ENCODE data around the gene MEOX1.
"Not testable (repeated sequence)": the region's sequence is repeated elsewhere in the genome, so short reads cannot be mapped to it uniquely, and the experiment has no call there.

Gene MEOX1

GRCh38 chr17:43661699-43662412 is at the start of gene MEOX1:
Gene MEOX1, minus strand, starts transcription at chr17:43661922. Its CDS starts 388 bp downstream, at chr17:43661534.
- no peak for DNase-seq

DNA sequence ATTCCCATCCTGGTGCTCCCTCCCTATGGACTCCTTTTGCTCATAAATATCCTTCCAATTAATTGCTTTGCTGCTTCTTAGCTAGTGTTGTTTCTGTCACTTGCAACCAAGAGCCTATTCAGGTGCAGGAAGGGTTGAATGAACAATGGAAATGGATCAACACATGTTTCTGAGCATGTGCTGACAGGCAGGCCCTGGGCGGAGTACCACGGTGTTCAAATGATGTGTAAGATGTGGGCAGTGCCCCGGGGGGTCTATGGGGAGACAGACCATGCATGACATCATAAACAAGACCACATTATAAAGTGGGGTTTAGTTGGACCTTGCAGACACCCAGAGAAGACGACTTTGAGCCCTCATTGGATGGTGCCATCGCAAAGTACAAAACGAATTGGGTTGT is 48.4 kb upstream of the MEOX1 start:
- no peak for DNase-seq

DNA sequence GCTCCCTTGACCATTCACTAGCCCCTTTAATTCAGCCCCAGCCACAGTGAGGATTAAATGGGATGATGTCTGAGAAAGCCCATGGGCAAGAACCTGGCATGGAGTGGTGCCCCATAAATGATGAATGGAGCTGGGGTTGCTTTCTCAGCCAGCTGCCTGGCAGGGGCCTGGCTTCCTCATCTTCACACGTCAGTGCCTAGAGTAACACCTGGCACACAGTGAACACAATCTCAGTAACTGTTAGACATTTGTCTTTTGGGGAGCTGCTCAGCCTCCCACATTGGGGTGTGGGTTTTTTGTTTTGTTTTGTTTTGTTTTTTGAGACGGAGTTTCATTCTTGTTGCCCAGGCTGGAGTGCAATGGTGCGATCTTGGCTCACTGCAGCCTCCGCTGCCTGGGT is 47.5 kb upstream of the MEOX1 start:
- no peak for DNase-seq

DNA sequence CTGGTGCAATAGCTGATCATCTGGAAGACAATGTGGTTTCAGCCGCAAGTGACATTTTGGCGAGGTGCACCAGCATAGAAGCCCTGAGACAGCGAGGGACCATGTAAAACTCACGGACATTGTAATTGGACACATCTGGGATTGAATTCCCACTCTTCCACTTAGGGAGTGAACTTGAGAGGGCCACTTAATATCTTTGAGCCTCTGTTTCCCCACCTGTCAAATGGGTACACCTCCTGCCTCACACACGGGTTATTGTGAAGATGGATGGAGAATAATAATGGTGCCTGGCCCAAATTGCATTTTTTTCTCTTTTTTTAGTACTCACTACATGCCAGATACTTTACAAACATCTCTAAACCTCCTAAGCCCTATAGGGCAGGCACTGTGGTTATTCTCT is 45.5 kb upstream of the MEOX1 start:
- DNase-seq: no peak

GRCh38 chr17:43706235-43706634 is 44.5 kb upstream of the MEOX1 start:
- DNase-seq: no peak

DNA sequence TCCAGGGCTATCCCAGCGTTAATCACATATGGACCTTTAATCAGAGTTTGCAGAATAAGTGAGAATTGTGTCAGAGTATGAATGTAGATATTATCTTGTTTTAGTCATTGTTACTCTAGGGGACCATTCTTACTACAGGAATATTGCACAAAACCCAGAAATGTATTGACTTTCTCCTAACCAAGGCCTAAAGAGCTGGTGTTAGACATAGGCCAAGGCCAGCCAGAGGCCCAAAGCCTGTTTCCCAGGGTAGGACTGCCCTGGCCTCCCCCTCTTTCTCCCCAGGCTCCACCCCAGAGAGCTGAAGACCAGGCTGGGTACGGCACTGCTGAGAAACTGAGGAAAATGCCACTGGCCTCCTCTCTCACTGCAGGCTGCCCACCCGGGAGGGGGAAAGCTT is 41.9 kb upstream of the MEOX1 start:
- no peak for DNase-seq

DNA sequence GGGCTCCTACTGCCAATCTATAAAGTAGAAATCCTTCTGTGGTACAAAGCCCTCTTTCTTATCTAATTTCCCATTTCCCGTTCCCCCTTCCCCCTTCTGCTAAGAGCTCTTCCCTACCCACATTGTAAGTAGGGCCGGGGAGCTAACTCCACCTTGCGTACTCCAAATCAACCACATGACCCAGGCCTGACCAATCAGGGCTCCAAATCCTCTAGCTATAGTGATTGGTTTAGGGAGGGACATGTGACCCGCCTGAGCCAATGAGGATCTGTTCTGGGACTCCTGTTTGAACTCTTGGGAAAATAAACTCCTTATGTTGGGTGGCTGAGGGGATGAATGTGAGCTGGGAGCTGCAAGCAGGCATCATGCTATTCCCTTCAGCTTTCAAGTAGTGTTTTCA is 40.9 kb upstream of the MEOX1 start:
- DNase-seq: peak; percentile 77

GRCh38 chr17:43701318-43701743 is 39.6 kb upstream of the MEOX1 start:
- DNase-seq: no peak

DNA sequence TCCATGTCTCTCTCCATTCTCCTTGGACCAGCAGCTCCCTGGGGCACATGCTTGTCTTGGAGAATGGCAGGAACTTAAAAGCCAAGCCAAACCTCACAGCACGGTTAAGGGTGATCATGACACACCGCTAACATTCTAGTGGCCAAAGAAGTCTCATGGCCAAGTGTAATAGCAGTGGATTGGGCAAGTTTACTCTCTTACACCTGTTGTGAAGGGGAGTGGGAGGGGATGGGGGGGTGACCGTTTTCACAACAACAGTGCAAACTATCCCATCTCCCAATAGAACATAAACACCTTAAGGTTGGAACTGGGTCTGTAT is 37.7 kb upstream of the MEOX1 start:
- DNase-seq: no peak

DNA sequence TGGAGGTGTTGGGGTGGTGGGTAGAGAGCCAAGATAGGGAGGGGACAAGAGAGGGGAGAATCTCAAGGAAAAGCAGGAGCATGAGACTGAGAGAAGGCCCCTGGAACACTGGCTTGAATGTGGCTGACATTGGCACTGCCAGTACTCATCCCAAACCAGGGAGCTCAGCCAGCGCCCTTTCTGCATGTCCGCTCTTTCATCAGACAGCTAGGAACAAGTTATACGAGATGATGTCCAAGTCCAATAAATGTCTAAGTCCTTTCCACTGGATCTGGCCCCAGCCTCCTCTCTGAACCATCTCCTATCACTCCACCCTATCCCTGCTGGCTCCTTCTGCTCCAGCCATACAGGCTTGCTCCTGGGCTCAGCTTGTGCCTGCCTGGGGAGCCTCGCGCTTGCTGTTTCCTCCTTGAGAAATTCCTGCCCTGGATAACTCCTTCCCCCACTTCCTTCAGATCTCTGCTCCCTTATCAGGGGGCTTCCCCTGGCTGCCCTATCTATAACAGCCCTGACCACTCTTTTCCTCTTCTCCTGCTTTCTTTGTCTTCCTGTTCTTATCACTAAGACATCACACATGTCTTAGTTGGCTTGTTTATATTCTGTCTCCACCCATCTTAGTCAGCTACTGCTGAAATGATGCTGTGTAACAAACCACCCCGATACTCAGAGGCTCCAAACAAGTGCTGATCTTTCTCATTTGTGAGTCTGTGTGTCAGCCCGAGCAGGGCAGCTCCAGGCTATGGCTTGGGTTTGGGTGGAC is 37.1 kb upstream of the MEOX1 start:
- DNase-seq: no peak

DNA sequence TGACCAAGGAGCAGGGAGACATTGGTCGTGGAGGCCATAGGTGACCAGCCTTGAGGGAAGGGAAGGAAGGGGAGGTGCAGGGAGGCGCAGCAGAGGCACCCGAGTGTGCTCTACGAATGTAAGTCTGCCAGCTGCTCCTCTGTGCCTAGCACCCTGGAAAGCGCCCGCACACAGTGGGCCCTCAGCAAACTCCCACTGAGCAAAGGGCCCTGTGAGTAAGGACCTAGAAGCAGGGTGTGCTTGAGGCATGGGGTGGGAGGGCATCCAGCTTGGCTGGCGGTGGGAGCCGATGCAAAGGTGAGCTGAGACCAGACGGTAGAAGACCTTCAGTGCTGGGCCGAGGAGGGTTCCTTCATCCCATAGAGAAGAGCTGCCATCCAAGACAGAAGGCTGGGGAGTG is 36.2 kb upstream of the MEOX1 start:
- no peak for DNase-seq

- no peak for DNase-seq
Observed at GRCh38 chr17:43696891-43697290, 35.2 kb upstream of the MEOX1 start.

- no peak for DNase-seq
Observed at GRCh38 chr17:43695970-43696865, 34.5 kb upstream of the MEOX1 start.

- DNase-seq: peak; percentile 95
Observed at GRCh38 chr17:43694081-43694870, 32.6 kb upstream of the MEOX1 start.

- DNase-seq: no peak
Observed at GRCh38 chr17:43691317-43691693, 29.6 kb upstream of the MEOX1 start.

- no peak for DNase-seq
Observed at GRCh38 chr17:43690624-43691316, 29.0 kb upstream of the MEOX1 start.

DNA sequence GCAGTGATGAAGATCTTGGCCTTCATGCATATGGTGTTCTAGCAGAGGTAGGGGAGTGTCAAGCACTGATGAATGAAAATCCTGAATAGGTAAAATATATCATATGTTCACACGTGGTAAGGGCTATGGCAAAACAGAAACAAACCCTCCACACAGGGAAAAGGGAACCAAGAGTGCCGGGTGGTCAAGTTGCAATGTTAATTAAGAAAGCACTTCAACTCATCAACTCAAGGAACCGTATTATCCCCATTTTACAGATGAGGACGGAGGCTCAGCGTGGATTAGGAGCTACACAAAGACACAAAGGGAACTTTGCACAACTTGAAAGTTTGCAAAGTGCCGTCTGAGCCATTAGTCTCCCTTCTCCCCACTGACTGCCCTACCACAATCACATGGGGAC is 28.1 kb upstream of the MEOX1 start:
- DNase-seq: no peak

GRCh38 chr17:43689131-43689530 is 27.4 kb upstream of the MEOX1 start:
- no peak for DNase-seq

DNA sequence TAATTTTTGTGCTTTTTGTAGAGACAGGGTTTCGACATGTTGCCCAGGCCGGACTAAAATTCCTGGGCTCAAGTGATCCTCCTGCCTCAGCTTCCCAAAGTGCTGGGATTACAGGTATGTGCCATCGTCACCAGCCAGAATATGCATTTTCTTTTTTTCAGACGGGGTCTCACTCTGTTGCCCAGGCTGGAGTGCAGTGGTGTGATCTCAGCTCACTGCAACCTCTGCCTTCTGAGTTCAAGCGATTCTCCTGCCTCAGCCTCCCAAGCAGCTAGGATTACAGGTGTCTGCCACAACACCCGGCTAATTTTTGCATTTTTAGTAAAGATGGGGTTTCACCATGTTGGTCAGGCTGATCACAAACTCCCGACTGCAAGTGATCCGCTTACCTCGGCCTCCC is 25.2 kb upstream of the MEOX1 start:
- DNase-seq: not testable (repeated sequence)

DNA sequence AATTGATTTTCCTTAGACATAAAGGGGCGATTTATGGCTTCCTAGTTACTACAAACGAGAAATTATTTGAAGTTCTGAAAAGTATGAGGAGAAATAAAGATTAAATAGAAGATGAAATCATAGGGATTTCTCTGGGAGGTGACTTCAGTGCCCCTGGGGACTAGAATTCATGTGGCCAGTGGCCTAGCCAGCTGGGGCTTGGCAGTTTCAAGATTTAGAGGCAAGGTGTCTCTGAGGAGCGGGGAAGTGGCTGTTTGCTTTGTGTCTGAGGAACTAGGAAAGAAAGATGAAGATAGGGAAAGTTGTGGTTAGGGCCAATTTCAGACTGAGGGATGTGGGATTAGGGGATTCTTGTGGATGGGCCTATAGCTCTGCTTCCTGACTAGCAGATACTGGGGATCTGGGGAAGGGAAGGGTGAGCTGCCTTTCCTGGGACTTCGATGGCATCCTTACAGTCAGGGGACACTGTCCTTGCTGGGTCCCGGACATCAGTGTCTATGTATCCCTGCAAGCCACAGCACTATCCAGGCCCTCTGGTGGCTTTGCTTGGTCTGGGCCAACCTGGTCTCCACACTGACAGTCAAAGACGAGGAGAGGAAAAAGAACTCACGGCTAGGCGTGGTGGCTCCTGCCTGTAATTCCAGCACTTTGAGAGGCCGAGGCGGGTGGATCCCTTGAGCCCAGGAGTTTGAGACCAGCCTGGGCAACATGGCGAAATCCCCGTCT is 22.4 kb upstream of the MEOX1 start:
- DNase-seq: no peak

GRCh38 chr17:43680461-43680860 is 18.7 kb upstream of the MEOX1 start:
- DNase-seq: peak; percentile 75

DNA sequence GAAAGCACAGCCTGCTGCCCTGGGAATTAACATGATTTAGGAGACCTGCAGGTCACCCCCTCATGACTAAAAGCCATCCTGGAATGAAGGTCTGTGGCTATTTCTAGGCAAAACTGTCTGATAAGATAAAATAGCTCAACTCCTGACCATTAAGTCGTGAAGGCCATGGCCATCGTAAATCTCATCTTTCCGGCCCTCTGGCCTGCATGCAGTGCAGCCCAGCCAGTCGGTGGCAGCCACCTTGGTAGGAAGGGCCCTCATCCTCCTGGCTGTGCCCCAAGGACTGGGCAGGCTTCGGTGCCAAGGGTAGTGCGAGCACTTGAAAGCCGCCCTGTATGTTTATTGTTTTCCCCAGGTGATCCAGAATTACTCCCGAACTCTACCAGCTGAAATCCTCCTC is 18.2 kb upstream of the MEOX1 start:
- DNase-seq: no peak

Measured in DMS53 (cell line).